ENCODE measurements around the gene TRAPPC5. TPM values are rescaled to one million over a fixed set of nuclear protein-coding genes. Genes with fewer than 3 reads are reported as not detected.
"Not testable (repeated sequence)": the region's sequence is repeated elsewhere in the genome, so short reads cannot be mapped to it uniquely, and the experiment has no call there.

Gene TRAPPC5
- total RNA-seq, 1 donor from 2014 or later: 116 TPM

GRCh38 chr19:7640803-7641202 lies 39.8 kb upstream of the TRAPPC5 start:
- TF ChIP-seq, protein P1, sequence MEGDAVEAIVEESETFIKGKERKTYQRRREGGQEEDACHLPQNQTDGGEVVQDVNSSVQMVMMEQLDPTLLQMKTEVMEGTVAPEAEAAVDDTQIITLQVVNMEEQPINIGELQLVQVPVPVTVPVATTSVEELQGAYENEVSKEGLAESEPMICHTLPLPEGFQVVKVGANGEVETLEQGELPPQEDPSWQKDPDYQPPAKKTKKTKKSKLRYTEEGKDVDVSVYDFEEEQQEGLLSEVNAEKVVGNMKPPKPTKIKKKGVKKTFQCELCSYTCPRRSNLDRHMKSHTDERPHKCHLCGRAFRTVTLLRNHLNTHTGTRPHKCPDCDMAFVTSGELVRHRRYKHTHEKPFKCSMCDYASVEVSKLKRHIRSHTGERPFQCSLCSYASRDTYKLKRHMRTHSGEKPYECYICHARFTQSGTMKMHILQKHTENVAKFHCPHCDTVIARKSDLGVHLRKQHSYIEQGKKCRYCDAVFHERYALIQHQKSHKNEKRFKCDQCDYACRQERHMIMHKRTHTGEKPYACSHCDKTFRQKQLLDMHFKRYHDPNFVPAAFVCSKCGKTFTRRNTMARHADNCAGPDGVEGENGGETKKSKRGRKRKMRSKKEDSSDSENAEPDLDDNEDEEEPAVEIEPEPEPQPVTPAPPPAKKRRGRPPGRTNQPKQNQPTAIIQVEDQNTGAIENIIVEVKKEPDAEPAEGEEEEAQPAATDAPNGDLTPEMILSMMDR (IDR thresholded peaks at IDR 0.05; ENCODE audit: borderline replicate concordance): no peak
- Histone ChIP-seq H3K4me1 (peaks cover 13% of the 10 kb centered on the region), H3K9me3 (replicated peaks) (no peaks in the 10 kb centered on the region), H3K27me3 (ENCODE audit: low read depth) (peaks cover 44% of the 10 kb centered on the region), H3K4me3 (no peak overlapping the region), H3K36me3 (no peaks in the 10 kb centered on the region), H3K27ac (replicated peaks) (no peak overlapping the region)
- no peak for DNase-seq
- intact Hi-C loops (cut with micrococcal nuclease): no loop called here

GRCh38 chr19:7641290-7642276 lies 39.0 kb upstream of the TRAPPC5 start:
- no peaks in the 10 kb centered on the region for H3K9me3 ChIP-seq (replicated peaks)
- peaks cover 5% of the 10 kb centered on the region for H3K4me1 ChIP-seq
- intact Hi-C loops (cut with micrococcal nuclease): no loop called here
- H3K36me3 ChIP-seq: no peaks in the 10 kb centered on the region
- no peak for DNase-seq
- peaks cover 42% of the 10 kb centered on the region for H3K27me3 ChIP-seq (ENCODE audit: low read depth)
- TF ChIP-seq, protein P1 (IDR thresholded peaks at IDR 0.05; ENCODE audit: borderline replicate concordance): no peak
- H3K4me3 ChIP-seq: no peak overlapping the region
- H3K27ac ChIP-seq (replicated peaks): no peak overlapping the region

- peaks cover 41% of the 10 kb centered on the region for H3K27me3 ChIP-seq (ENCODE audit: low read depth)
- no peak overlapping the region for H3K4me3 ChIP-seq
These were observed 38.2 kb upstream of the TRAPPC5 start for GRCh38 chr19:7642295-7643030.

GRCh38 chr19:7643031-7643415 lies 37.6 kb upstream of the TRAPPC5 start:
- DNase-seq: no peak
- Histone ChIP-seq H3K27ac (replicated peaks) (no peak overlapping the region), H3K36me3 (no peaks in the 10 kb centered on the region), H3K9me3 (replicated peaks) (no peaks in the 10 kb centered on the region), H3K4me1 (no peaks in the 10 kb centered on the region), H3K4me3 (no peak overlapping the region), H3K27me3 (ENCODE audit: low read depth) (peaks cover 41% of the 10 kb centered on the region)
- intact Hi-C loops (cut with micrococcal nuclease): no loop called here
- TF ChIP-seq, protein P1 (IDR thresholded peaks at IDR 0.05; ENCODE audit: borderline replicate concordance): no peak

More at GRCh38 chr19:7642295-7643030, 38.2 kb upstream of the TRAPPC5 start:
- Histone ChIP-seq H3K27ac (replicated peaks) (no peak overlapping the region), H3K9me3 (replicated peaks) (no peaks in the 10 kb centered on the region), H3K36me3 (no peaks in the 10 kb centered on the region), H3K4me1 (no peaks in the 10 kb centered on the region)
- intact Hi-C loops (cut with micrococcal nuclease): no loop called here
- TF ChIP-seq, protein P1 (IDR thresholded peaks at IDR 0.05; ENCODE audit: borderline replicate concordance): no peak
- no peak for DNase-seq

DNA sequence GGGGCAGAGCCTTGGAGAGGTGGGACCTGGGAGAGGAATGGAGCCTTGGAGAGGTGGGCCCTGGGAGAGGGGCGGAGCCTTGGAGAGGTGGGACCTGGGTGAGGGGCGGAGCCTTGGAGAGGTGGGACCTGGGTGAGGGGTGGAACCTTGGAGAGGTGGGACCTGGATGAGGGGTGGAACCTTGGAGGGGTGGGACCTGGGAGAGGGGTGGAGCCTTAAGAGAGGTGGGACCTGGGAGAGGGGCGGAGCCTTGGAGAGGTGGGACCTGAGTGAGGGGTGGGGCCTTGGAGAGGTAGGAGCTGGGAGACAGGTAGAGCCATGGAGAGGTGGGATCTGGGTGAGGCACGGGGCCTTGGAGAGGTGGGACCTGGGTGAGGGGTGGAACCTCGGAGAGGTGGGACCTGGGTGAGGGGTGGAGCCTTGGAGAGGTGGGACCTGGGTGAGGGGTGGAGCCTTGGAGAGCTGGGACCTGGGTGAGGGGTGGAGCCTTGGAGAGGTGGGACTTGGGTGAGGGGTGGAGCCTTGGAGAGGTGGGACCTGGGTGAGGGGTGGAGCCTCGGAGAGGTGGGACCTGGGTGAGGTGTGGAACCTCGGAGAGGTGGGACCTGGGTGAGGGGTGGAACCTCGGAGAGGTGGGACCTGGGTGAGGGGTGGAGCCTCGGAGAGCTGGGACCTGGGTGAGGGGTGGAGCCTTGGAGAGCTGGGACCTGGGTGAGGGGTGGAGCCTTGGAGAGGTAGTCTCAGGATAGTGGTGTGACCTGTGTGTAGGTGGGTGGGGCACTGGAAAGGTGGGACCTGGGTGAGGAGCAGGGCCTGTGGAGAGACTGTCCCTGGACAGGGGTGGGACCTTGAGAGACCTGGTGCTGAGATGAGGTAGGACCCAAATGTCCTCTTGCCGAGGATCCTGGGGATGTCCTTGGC lies 36.7 kb upstream of the TRAPPC5 start:
- H3K27ac ChIP-seq (replicated peaks); H3K36me3 ChIP-seq; H3K9me3 ChIP-seq (replicated peaks); H3K4me3 ChIP-seq; H3K4me1 ChIP-seq; DNase-seq; intact Hi-C loops (cut with micrococcal nuclease): not testable (repeated sequence)
- peaks cover 34% of the 10 kb centered on the region for H3K27me3 ChIP-seq (ENCODE audit: low read depth)
